HG03565 (cell line): ENCODE data around the gene JPH2.

Experiments used
- ATAC-seq: cut with Tn5 transposase; IDR thresholded peaks from one replicate; pipeline ENCODE4 v1.9.1; 2021; ENCODE audit warnings: mild to moderate bottlenecking, moderate library complexity; ENCODE audit not compliant: unreplicated experiment

Gene JPH2

DNA sequence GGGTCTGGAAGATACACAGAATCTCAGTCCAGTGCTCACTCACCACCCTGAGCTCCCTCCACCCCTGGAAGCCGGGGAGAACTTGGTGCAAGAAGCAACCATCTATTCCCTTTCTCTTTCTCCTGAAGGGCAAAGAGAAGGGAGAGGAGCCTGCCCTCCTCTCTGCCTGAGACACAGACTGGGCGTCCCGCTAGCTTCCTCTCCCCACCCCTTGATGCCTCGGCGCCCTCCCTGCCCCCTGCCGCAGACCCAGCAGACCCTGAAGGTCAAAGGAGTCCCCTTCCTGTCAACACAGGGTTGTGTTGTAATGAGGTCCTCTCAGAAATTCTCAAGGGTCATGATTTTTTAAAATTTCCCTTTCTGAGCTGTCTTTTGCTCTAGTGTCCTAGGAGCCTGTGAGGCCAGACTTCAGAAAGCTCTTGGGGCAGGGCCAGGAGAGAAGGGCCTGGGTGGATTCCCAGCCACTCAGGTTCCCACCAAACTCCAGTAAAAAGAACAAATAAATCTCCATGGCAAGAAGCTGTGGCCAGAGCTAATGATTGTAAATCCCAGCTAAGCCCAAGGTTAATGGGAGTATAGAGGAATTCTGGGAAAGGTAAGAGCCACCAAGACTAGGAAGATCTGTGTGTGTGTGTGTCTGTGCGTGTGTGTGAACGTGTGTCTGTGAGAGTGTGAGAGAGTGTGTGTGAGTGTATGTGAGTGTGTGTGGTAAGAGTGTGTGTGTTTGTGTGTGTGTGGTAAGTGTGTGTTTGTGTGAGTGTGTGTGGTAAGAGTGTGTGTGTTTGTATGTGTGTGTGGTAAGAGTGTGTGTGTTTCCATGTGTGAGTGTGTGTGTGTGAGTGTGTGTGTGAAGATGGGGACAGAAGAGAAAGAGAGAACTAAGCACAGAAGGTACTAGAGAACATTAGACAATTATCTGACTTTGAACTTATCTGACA is 1.1 kb upstream of the JPH2 start:
- ATAC-seq: no peak

DNA sequence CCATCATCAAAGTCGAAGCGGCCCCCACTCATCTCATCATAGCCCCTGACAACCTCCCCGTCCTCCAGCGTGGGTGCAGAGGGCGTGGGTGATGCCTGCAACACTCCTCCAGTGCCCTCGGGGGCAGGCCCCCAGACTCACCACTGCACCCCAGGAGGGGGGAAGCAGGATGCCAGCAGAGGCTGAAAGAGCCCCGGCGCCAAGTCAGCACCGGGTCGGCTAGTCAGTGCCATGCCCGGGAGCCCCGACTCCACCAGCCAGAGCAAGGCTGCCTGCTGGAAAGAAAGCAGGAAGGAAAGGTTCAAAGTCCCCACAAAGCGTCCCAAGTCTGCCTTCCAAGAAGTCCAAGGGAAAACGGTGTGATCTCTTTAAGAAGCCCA is 324 bp downstream of the JPH2 start:
- no peak for ATAC-seq

GRCh38 chr20:44186201-44186600 is 787 bp downstream of the JPH2 start:
- no peak for ATAC-seq

- ATAC-seq: no peak
Observed at GRCh38 chr20:44185574-44185973, 1.4 kb downstream of the JPH2 start.

GRCh38 chr20:44183282-44183681 is 3.7 kb downstream of the JPH2 start:
- ATAC-seq: no peak

- no peak for ATAC-seq
Observed at GRCh38 chr20:44182863-44183262, 4.1 kb downstream of the JPH2 start.

DNA sequence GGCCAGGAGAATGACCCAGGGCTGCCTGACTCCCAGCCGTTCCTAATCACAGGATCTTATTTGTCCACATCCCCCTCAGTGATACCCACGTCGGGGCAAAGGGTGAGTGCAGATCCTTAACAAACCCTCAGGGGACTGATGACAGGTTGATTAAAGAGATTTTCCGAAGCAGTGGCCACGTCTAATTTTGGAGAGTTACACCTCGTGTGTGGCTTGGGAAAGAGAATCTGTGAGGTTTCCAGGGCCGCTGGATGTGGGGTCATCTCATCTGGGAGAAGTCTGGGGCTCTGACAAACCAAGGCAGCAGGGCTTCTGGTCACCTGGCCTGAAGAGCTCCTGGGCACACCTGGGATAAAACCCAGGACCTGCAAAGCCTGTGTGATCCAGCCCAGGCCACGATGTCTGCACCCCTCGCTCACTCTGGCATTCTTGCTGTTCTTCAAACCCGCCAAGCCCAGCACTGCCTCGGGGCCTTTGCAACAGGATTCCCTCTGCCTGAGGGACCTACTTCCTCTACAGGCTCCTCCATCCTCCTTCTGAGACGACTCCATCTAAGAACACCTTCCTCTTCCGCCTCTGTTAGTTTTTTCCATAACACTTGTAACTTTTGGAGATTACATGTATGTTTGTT is 4.7 kb downstream of the JPH2 start:
- ATAC-seq: no peak

- ATAC-seq: no peak
Observed at GRCh38 chr20:44181611-44182010, 5.4 kb downstream of the JPH2 start.

DNA sequence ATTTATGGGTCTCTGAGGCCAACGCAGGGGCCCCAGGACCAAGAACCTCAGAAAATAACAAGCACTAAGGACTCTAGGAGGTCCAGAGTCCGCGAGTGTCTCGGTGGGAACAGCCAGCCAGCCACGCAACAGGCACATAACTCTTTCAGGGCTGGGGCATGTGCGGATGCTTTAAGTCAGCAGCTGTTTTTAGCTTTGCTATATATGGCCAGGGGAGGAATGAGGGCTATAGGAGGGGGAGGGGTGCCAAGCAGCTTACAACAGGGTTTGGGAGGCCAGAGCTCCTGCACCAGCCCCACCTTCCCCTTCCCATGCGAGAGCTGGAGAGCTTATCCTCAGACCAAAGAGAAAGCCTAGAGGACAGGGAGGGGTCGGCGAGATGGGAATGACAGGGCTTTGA is 6.2 kb downstream of the JPH2 start:
- no peak for ATAC-seq

DNA sequence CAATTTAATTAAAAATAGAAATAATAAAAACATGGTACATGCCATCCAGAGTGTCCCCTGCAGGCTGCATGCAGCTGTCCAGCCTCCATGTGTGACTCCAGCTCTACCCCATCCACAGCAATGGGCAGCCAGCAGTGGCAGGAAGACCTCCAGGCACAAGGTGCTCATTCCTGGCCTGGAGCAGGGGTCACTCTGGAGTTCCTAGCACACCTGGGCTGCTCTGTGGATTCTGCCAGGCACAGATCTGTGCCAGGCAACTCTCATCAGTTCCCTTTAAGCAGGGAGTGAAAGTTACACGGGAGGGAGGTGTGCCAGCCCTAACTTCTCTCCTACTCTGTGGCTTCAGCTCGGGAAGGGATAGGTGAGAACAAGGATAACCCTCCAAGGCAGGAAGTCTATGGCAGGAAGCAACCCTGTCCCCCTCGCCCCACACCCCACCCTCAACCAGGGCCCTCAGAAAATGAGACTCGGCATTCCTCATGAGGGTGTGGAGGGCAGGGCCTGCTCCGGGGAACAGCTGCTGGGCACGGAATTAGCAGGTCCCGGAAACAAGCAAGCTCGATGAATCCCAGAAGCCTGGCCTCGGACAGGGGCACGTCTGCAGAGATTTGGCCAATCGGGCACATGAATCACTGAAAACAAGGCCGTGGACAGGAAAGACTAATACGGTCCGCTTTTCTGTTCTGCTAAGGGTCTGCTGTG is 10.0 kb downstream of the JPH2 start:
- ATAC-seq: no peak

GRCh38 chr20:44174996-44175765 is 11.8 kb downstream of the JPH2 start:
- ATAC-seq: no peak

DNA sequence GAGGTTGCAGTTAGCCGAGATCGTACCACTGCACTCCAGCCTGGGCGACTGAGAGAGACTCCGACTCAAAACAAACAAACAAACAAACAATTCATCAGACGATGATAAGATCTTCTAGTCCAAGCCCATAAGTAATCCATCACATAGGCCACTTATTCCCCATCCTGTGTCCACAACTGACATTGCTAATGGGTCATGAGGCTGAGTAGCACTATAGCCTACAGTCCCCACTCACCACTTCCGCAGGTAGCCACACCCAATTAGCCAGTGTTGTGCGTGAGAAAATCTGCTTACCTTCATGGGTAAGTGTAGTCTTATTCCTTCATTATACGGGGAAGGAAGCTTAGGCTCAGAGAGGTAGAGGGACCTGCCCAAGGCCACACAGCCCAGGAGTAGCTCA is 13.1 kb downstream of the JPH2 start:
- ATAC-seq: no peak

DNA sequence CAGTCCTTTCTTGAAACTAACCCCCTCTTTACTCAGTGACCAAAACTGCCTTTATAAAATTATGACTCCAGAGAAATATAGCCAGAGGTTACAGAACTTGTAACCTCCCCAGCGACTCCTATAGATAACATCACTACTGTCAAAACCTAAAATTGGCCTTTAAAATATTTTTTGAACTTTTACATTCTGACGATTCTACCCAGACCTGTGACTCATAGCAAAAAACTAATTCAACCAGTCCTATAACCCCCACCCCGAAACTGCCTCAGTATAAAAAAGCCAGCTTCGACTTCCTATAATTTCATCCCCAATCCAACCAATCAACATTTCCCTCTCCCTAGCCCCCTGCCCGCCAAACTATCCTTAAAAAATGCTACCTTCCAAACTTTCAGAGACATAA is 13.9 kb downstream of the JPH2 start:
- ATAC-seq: no peak

GRCh38 chr20:44172572-44172950 is 14.4 kb downstream of the JPH2 start:
- no peak for ATAC-seq

GRCh38 chr20:44171775-44172571 is 15.0 kb downstream of the JPH2 start:
- no peak for ATAC-seq

GRCh38 chr20:44170816-44171410 is 16.1 kb downstream of the JPH2 start:
- ATAC-seq: no peak

GRCh38 chr20:44167736-44168135 is 19.3 kb downstream of the JPH2 start:
- ATAC-seq: no peak

- no peak for ATAC-seq
Observed at GRCh38 chr20:44166477-44166876, 20.5 kb downstream of the JPH2 start.

- no peak for ATAC-seq
Observed at GRCh38 chr20:44166008-44166407, 21.0 kb downstream of the JPH2 start.

- ATAC-seq: no peak
Observed at GRCh38 chr20:44160133-44160532, 26.9 kb downstream of the JPH2 start.
